HAP-1 (cell line): ENCODE data around the gene MCCD1.

Source experiments
- DNase-seq, 2 experiments: peaks; one replicate each; pipeline ENCODE4 v3.0.0-alpha.2; 2016 to 2020; ENCODE audit warnings: low spot score in 2 of 2
- H3K27me3 ChIP-seq: fragments of 250-450 bp; sonication (Bioruptor Pico); 2 replicates; pipeline ENCODE4 v1.5.1; 2020; ENCODE audit warnings: low read depth, mild to moderate bottlenecking, moderate library complexity
- H3K36me3 ChIP-seq: fragments of 250-450 bp; sonication (Bioruptor Pico); replicated peaks from 2 replicates; pipeline ENCODE4 v1.5.1; 2020; ENCODE audit warnings: mild to moderate bottlenecking
- H3K4me1 ChIP-seq: fragments of 250-450 bp; sonication (Bioruptor Pico); 2 replicates; pipeline ENCODE4 v1.5.1; 2020; ENCODE audit warnings: mild to moderate bottlenecking
- H3K4me3 ChIP-seq: fragments of 250-450 bp; sonication (Bioruptor Pico); 2 replicates; pipeline ENCODE4 v1.5.1; 2020; ENCODE audit warnings: mild to moderate bottlenecking, moderate library complexity
- H3K9me3 ChIP-seq: fragments of 250-450 bp; sonication (Bioruptor Pico); 2 replicates; pipeline ENCODE4 v1.5.1; 2020; ENCODE audit warnings: mild to moderate bottlenecking, moderate library complexity
- in situ Hi-C: fragments of 300-500 bp; cut with MboI; formaldehyde crosslinking; loops from 3 replicates; pipeline ENCODE4 v1.14.3; 2020; ENCODE audit warnings: low sequenced_read_pairs, inconsistent platforms, mixed read lengths

Gene MCCD1

GRCh38 chr6:31575952-31576685 lies 47.4 kb downstream of the MCCD1 start:
- DNase-seq, result no peak
- Histone ChIP-seq H3K36me3 (no peaks in the 10 kb centered on the region), H3K27me3 (0 out of 2 replicates have a peak, but pooled peaks cover 3% of the 10 kb centered on the region), H3K9me3 (no peaks in the 10 kb centered on the region), H3K4me1 (peaks cover under 1% of the 10 kb centered on the region; the same call in 1 of the 2 replicates), H3K4me3 (no peak overlapping the region)
- in situ Hi-C loops, result no loop called here

- H3K27me3 ChIP-seq, result 0 out of 2 replicates have a peak, but pooled peaks cover 3% of the 10 kb centered on the region
- no peak overlapping the region for H3K4me3 ChIP-seq
- H3K4me1 ChIP-seq, result peaks cover 9% of the 10 kb centered on the region
- H3K9me3 ChIP-seq, result no peaks in the 10 kb centered on the region
- no peaks in the 10 kb centered on the region for H3K36me3 ChIP-seq
- in situ Hi-C loops, result no loop called here
- no peak for DNase-seq
Measured at GRCh38 chr6:31576897-31577578, 48.3 kb downstream of the MCCD1 start.

- Histone ChIP-seq H3K9me3 (no peaks in the 10 kb centered on the region), H3K4me3 (no peak overlapping the region), H3K4me1 (peaks cover 9% of the 10 kb centered on the region), H3K27me3 (0 out of 2 replicates have a peak, but pooled peaks cover 3% of the 10 kb centered on the region), H3K36me3 (no peaks in the 10 kb centered on the region)
- in situ Hi-C loops, result no loop called here
- no peak for DNase-seq
Measured at GRCh38 chr6:31577579-31577966, 48.8 kb downstream of the MCCD1 start.

GRCh38 chr6:31578184-31579118 lies 49.7 kb downstream of the MCCD1 start:
- no peaks in the 10 kb centered on the region for H3K9me3 ChIP-seq
- peaks cover 9% of the 10 kb centered on the region for H3K4me1 ChIP-seq
- H3K27me3 ChIP-seq, result 0 out of 2 replicates have a peak, but pooled peaks cover 3% of the 10 kb centered on the region
- H3K36me3 ChIP-seq, result no peaks in the 10 kb centered on the region
- DNase-seq, result no peak
- H3K4me3 ChIP-seq, result no peak overlapping the region
- in situ Hi-C loops, result no loop called here

GRCh38 chr6:31579119-31579505 lies 50.4 kb downstream of the MCCD1 start:
- H3K4me3 ChIP-seq, result no peak overlapping the region
- H3K36me3 ChIP-seq, result no peaks in the 10 kb centered on the region
- H3K4me1 ChIP-seq, result peaks cover 9% of the 10 kb centered on the region
- no peak for DNase-seq
- in situ Hi-C loops, result no loop called here
- 0 out of 2 replicates have a peak, but pooled peaks cover 3% of the 10 kb centered on the region for H3K27me3 ChIP-seq
- H3K9me3 ChIP-seq, result no peaks in the 10 kb centered on the region
